Left lobe of liver (tissue), 2 donors: Measurements from ENCODE around the gene CCDC92B. TPM values are rescaled to one million over a fixed set of nuclear protein-coding genes. Genes with fewer than 3 reads are reported as not detected.
A peak's percentile ranks its signal among the peaks of the same experiment; 100 is the strongest.

ENCODE experiments used
- ATAC-seq: fragments of 200-7000 bp; cut with Tn5 transposase; one replicate; pipeline ENCODE4 v1.9.1; 2020; ENCODE audit warnings: mild to moderate bottlenecking, moderate library complexity
- DNase-seq: peaks from one replicate; pipeline ENCODE4 v3.0.0-alpha.2; 2020; ENCODE audit warnings: low spot score
- total RNA-seq: library from RNA; stranded (reverse); gene quantifications from one replicate; pipeline ENCODE4 v1.2.1, GENCODE V29; 2021
- donor health status: DM: no; HTN: no; CAD: no; lungs with moderate emphysema.
- donor health status: DM: no; HTN: yes; CAD: no.

Gene CCDC92B
- total RNA-seq, 1 donor from 2014 or later = not detected

- ATAC-seq = no peak
- DNase-seq = no peak
Observed at GRCh38 chr17:2779545-2779944, 30.1 kb upstream of the CCDC92B start.

- no peak for DNase-seq
- no peak for ATAC-seq
Observed at GRCh38 chr17:2778489-2778888, 29.0 kb upstream of the CCDC92B start.

GRCh38 chr17:2777242-2777867 lies 27.9 kb upstream of the CCDC92B start:
- ATAC-seq = no peak
- no peak for DNase-seq

GRCh38 chr17:2776589-2777241 lies 27.3 kb upstream of the CCDC92B start:
- peak; percentile 73 for ATAC-seq
- DNase-seq = no peak

- DNase-seq (no peak), ATAC-seq (no peak)
Observed at GRCh38 chr17:2775206-2775605, 25.8 kb upstream of the CCDC92B start.

- ATAC-seq = no peak
Observed at GRCh38 chr17:2770129-2770528, 20.7 kb upstream of the CCDC92B start.

GRCh38 chr17:2758870-2759269 lies 9.4 kb upstream of the CCDC92B start:
- no peak for DNase-seq
- ATAC-seq = no peak

More at GRCh38 chr17:2770129-2770528, 20.7 kb upstream of the CCDC92B start:
- no peak for DNase-seq

- ATAC-seq = no peak
- DNase-seq = no peak
Observed at GRCh38 chr17:2755891-2756724, 6.7 kb upstream of the CCDC92B start.

GRCh38 chr17:2751491-2751890 lies 2.0 kb upstream of the CCDC92B start:
- ATAC-seq (no peak), DNase-seq (no peak)

- ATAC-seq (no peak), DNase-seq (no peak)
Observed at GRCh38 chr17:2750721-2751120, 1.3 kb upstream of the CCDC92B start.

GRCh38 chr17:2749784-2750181 lies 331 bp upstream of the CCDC92B start:
- ATAC-seq (peak; percentile 99), DNase-seq (peak; percentile 68)

- DNase-seq (no peak), ATAC-seq (no peak)
Observed at GRCh38 chr17:2745317-2746037, 4.0 kb downstream of the CCDC92B start.

- ATAC-seq (no peak), DNase-seq (no peak)
Observed at GRCh38 chr17:2737693-2738092, 11.8 kb downstream of the CCDC92B start.

- DNase-seq (no peak), ATAC-seq (no peak)
Observed at GRCh38 chr17:2736956-2737355, 12.5 kb downstream of the CCDC92B start.

GRCh38 chr17:2735896-2736295 lies 13.6 kb downstream of the CCDC92B start:
- DNase-seq (no peak), ATAC-seq (no peak)

- ATAC-seq = no peak
- DNase-seq = no peak
Observed at GRCh38 chr17:2734939-2735338, 14.5 kb downstream of the CCDC92B start.

GRCh38 chr17:2731807-2732206 lies 17.6 kb downstream of the CCDC92B start:
- DNase-seq (no peak), ATAC-seq (no peak)

- no peak for DNase-seq
- ATAC-seq = no peak
Observed at GRCh38 chr17:2730764-2731353, 18.6 kb downstream of the CCDC92B start.

GRCh38 chr17:2724784-2725164 lies 24.7 kb downstream of the CCDC92B start:
- DNase-seq (no peak), ATAC-seq (peak; percentile 87)

- peak; percentile 7 for ATAC-seq
- no peak for DNase-seq
Observed at GRCh38 chr17:2723997-2724783, 25.3 kb downstream of the CCDC92B start.
